NCI-H524 treated with DMSO at 0.1 percent for 48 hours (cell line): ENCODE results near the gene NLE1.
"Not testable (repeated sequence)": the region's sequence is repeated elsewhere in the genome, so short reads cannot be mapped to it uniquely, and the experiment has no call there.

Experiments used
- DNase-seq: peaks from one replicate; lab custom pipeline; 2025; lab: John Stamatoyannopoulos, UW

The NLE1 gene

GRCh38 chr17:35141681-35142466, at the start of gene NLE1:
NLE1 (minus strand) TSS chr17:35142303; CDS start chr17:35142275, 28 bp downstream.
- DNase-seq: peak; percentile 41

- DNase-seq: no peak
Observed at GRCh38 chr17:35191001-35191695, 49.0 kb upstream of the NLE1 start.

- DNase-seq: no peak
Observed at GRCh38 chr17:35189291-35189690, 47.2 kb upstream of the NLE1 start.

- no peak for DNase-seq
Observed at GRCh38 chr17:35188111-35188510, 46.0 kb upstream of the NLE1 start.

GRCh38 chr17:35187481-35187880, 45.4 kb upstream of the NLE1 start:
- no peak for DNase-seq

- DNase-seq: no peak
Observed at GRCh38 chr17:35185849-35186248, 43.7 kb upstream of the NLE1 start.

GRCh38 chr17:35184274-35184673, 42.2 kb upstream of the NLE1 start:
- no peak for DNase-seq

- no peak for DNase-seq
Observed at GRCh38 chr17:35183332-35183731, 41.2 kb upstream of the NLE1 start.

- not testable (repeated sequence) for DNase-seq
Observed at GRCh38 chr17:35179379-35179778, 37.3 kb upstream of the NLE1 start.

GRCh38 chr17:35176897-35177296, 34.8 kb upstream of the NLE1 start:
- no peak for DNase-seq

GRCh38 chr17:35175638-35176415, 33.7 kb upstream of the NLE1 start:
- DNase-seq: no peak

GRCh38 chr17:35174835-35175334, 32.8 kb upstream of the NLE1 start:
- DNase-seq: no peak

GRCh38 chr17:35172321-35172720, 30.2 kb upstream of the NLE1 start:
- not testable (repeated sequence) for DNase-seq

GRCh38 chr17:35171834-35172233, 29.7 kb upstream of the NLE1 start:
- DNase-seq: no peak

GRCh38 chr17:35170968-35171771, 29.1 kb upstream of the NLE1 start:
- no peak for DNase-seq

- DNase-seq: no peak
Observed at GRCh38 chr17:35169835-35170363, 27.8 kb upstream of the NLE1 start.

- DNase-seq: no peak
Observed at GRCh38 chr17:35167666-35168065, 25.6 kb upstream of the NLE1 start.

- DNase-seq: no peak
Observed at GRCh38 chr17:35167046-35167445, 24.9 kb upstream of the NLE1 start.

GRCh38 chr17:35166526-35166925, 24.4 kb upstream of the NLE1 start:
- no peak for DNase-seq

GRCh38 chr17:35164716-35165115, 22.6 kb upstream of the NLE1 start:
- no peak for DNase-seq

- DNase-seq: no peak
Observed at GRCh38 chr17:35163886-35164285, 21.8 kb upstream of the NLE1 start.
